ENCODE measurements around the gene ARHGAP18. TPM values are rescaled to one million over a fixed set of nuclear protein-coding genes. Genes with fewer than 3 reads are reported as not detected.

Gene ARHGAP18
- total and polyA plus RNA-seq, 2 of the 13 experiments (the other 11 are each of a cell fraction or from before 2014, with no cell fraction given) = 58.2 to 115 TPM

GRCh38 chr6:129709769-129710449, at the start of gene ARHGAP18 (continued):
- TF ChIP-seq DMTF1 (CRISPR knock-in tag; IDR thresholded peaks at IDR 0.05) (no peak), MIER3 (CRISPR knock-in tag; IDR thresholded peaks at IDR 0.05; ENCODE audit: borderline replicate concordance) (peak; percentile 85), NR1H2 (CRISPR knock-in tag; IDR thresholded peaks at IDR 0.05; ENCODE audit: borderline replicate concordance, low read depth) (no peak; the same call in 1 of the 2 replicates), ZNF615 (CRISPR knock-in tag; IDR thresholded peaks at IDR 0.05; ENCODE audit: borderline replicate concordance) (no peak), ZNF136 (CRISPR knock-in tag; IDR thresholded peaks at IDR 0.05; ENCODE audit: low read depth) (0 out of 2 replicates have a peak, but pooled peaks have one; percentile 70), ELK4 (CRISPR knock-in tag; IDR thresholded peaks at IDR 0.05; ENCODE audit: borderline replicate concordance) (no peak), HOXA9 (CRISPR knock-in tag; IDR thresholded peaks at IDR 0.05; ENCODE audit: borderline replicate concordance) (no peak), REPIN1 (CRISPR knock-in tag; IDR thresholded peaks at IDR 0.05; ENCODE audit: borderline replicate concordance, low read depth) (no peak), ZIK1 (CRISPR knock-in tag; IDR thresholded peaks at IDR 0.05; ENCODE audit: borderline replicate concordance, low read depth) (peak; percentile 27; the same call in 1 of the 2 replicates), ZFY (CRISPR knock-in tag; IDR thresholded peaks at IDR 0.05) (peak; percentile 74), ZNF12 (CRISPR knock-in tag; IDR thresholded peaks at IDR 0.05) (0 out of 2 replicates have a peak, but pooled peaks have one; percentile 47), RAD51 (IDR thresholded peaks at IDR 0.05; ENCODE audit: borderline replicate concordance) (no peak), ZNF530 (CRISPR knock-in tag; IDR thresholded peaks at IDR 0.05; ENCODE audit: low read depth) (no peak), ZNF331 (CRISPR knock-in tag; IDR thresholded peaks at IDR 0.05) (peak; percentile 89), ATF6 (CRISPR knock-in tag; conservative IDR thresholded peaks at IDR 0.05) (0 out of 2 replicates have a peak, but pooled peaks have one; percentile 41), SMARCC2 (IDR thresholded peaks at IDR 0.05) (no peak), MYNN (CRISPR knock-in tag; IDR thresholded peaks at IDR 0.05; ENCODE audit: low read depth) (no peak; the same call in 1 of the 2 replicates), PAF1 (CRISPR knock-in tag; IDR thresholded peaks at IDR 0.05) (no peak), KDM2A (CRISPR knock-in tag; IDR thresholded peaks at IDR 0.05; ENCODE audit: borderline replicate concordance, low read depth) (peak; percentile 70; the same call in 1 of the 2 replicates), MAFK (conservative IDR thresholded peaks at IDR 0.05 in 1 of 2, IDR thresholded peaks at IDR 0.05 in 1 of 2; ENCODE audit: low read length in 2 of 2) (no peak), MYC (CRISPR knock-in tag; IDR thresholded peaks at IDR 0.05; ENCODE audit: borderline replicate concordance) (peak; percentile 82; the same call in 1 of the 2 replicates), ZNF430 (CRISPR knock-in tag; IDR thresholded peaks at IDR 0.05) (peak; percentile 84), TFDP1 (CRISPR knock-in tag; IDR thresholded peaks at IDR 0.05; ENCODE audit: borderline replicate concordance) (peak; percentile 41; the same call in 1 of the 2 replicates)
